Measurements from ENCODE around the gene PUS7L.

- TF ChIP-seq CTCF (IDR thresholded peaks at IDR 0.05; ENCODE audit: low read length) (no peak), EZH2 (optimal IDR thresholded peaks at IDR 0.05; ENCODE audit: low read depth, low read length) (no peak), EZH2phosphoT487 (IDR thresholded peaks at IDR 0.05; ENCODE audit: low read length) (no peak)
Observed at GRCh38 chr12:43730283-43730682, 28.3 kb downstream of the PUS7L start.
